Neural progenitor cell (in vitro differentiated cells): ENCODE data around the gene TMC7. TPM values are rescaled to one million over a fixed set of nuclear protein-coding genes. Genes with fewer than 3 reads are reported as not detected.
A peak's percentile ranks its signal among the peaks of the same experiment; 100 is the strongest.
"Not testable (repeated sequence)": the region's sequence is repeated elsewhere in the genome, so short reads cannot be mapped to it uniquely, and the experiment has no call there.

Experiments
- DNase-seq: peaks from one replicate; pipeline ENCODE4 v3.0.0-alpha.2; 2016; ENCODE audit warnings: low spot score
- H2AFZ ChIP-seq: fragments of 200-600 bp; sonication (generic); replicated peaks from 2 replicates; pipeline ENCODE4 v1.6.1; 2016; ENCODE audit warnings: antibody characterized with exemption
- H3F3A ChIP-seq: fragments of 200-600 bp; sonication (generic); 2 replicates; pipeline ENCODE4 v1.6.1; 2016; ENCODE audit warnings: antibody characterized with exemption, low read depth
- H3K27ac ChIP-seq: fragments of 200-600 bp; sonication (generic); 2 replicates; pipeline ENCODE4 v1.5.1; 2016; ENCODE audit warnings: mild to moderate bottlenecking
- H3K27me3 ChIP-seq: fragments of 200-600 bp; sonication (generic); 2 replicates; pipeline ENCODE4 v1.6.1; 2016; ENCODE audit warnings: mild to moderate bottlenecking, moderate library complexity
- H3K36me3 ChIP-seq: fragments of 200-600 bp; sonication (generic); 2 replicates; pipeline ENCODE4 v1.5.1; 2016
- H3K4me1 ChIP-seq: fragments of 200-600 bp; sonication (generic); 2 replicates; pipeline ENCODE4 v1.6.1; 2016; ENCODE audit warnings: mixed run types
- H3K4me2 ChIP-seq: fragments of 200-600 bp; sonication (generic); 2 replicates; pipeline ENCODE4 v1.6.1; 2016
- H3K4me3 ChIP-seq: fragments of 200-600 bp; sonication (generic); 2 replicates; pipeline ENCODE4 v1.5.1; 2016
- H3K79me2 ChIP-seq: fragments of 200-600 bp; sonication (generic); 2 replicates; pipeline ENCODE4 v1.6.1; 2016; ENCODE audit warnings: low read depth
- H3K9ac ChIP-seq: fragments of 200-600 bp; sonication (generic); 2 replicates; pipeline ENCODE4 v1.6.1; 2016
- H3K9me3 ChIP-seq: fragments of 200-600 bp; sonication (generic); 2 replicates; pipeline ENCODE4 v1.5.1; 2016; ENCODE audit warnings: low read depth
- H4K20me1 ChIP-seq: fragments of 200-600 bp; sonication (generic); 2 replicates; pipeline ENCODE4 v1.6.1; 2016; ENCODE audit warnings: low read depth
- H3K27ac Mint-ChIP-seq: 3 replicates; pipeline ENCODE4 v1.8.0; 2021; ENCODE audit warnings: mixed read lengths
- H3K27me3 Mint-ChIP-seq: 2 replicates; pipeline ENCODE4 v1.8.0; 2022; ENCODE audit warnings: low read depth, mild to moderate bottlenecking, inconsistent platforms, moderate library complexity, mixed read lengths; ENCODE audit not compliant: insufficient read depth
- H3K36me3 Mint-ChIP-seq: 3 replicates; pipeline ENCODE4 v1.8.0; 2021; ENCODE audit warnings: mixed read lengths
- H3K4me1 Mint-ChIP-seq: 3 replicates; pipeline ENCODE4 v1.8.0; 2021; ENCODE audit warnings: mixed read lengths
- H3K4me3 Mint-ChIP-seq: 3 replicates; pipeline ENCODE4 v1.8.0; 2021; ENCODE audit warnings: mild to moderate bottlenecking, moderate library complexity, mixed read lengths
- H3K9me3 Mint-ChIP-seq: 3 replicates; pipeline ENCODE4 v1.8.0; 2020; ENCODE audit warnings: mixed read lengths
- EZH2 ChIP-seq: fragments of 200-600 bp; sonication (generic); IDR thresholded peaks from 2 replicates; pipeline ENCODE4 v1.6.1; 2017; ENCODE audit warnings: antibody characterized with exemption, mild to moderate bottlenecking, moderate library complexity
- EZH2phosphoT487 ChIP-seq: fragments of 200-600 bp; sonication (generic); IDR thresholded peaks from 2 replicates; pipeline ENCODE4 v1.6.1; 2017; ENCODE audit warnings: antibody characterized with exemption
- total RNA-seq: library from RNA; depleted of rRNA; stranded (reverse); fragments of >200 nt; gene quantifications from 2 replicates; pipeline ENCODE4 v1.2.3, GENCODE V29; 2015; ENCODE audit warnings: low replicate concordance
- TF ChIP-seq, protein P1 (sequence below): fragments of 200-600 bp; sonication (generic); IDR thresholded peaks from 2 replicates; pipeline ENCODE4 v1.5.1; 2017; ENCODE audit warnings: antibody characterized with exemption, mild to moderate bottlenecking

The TMC7 gene
- total RNA-seq, 1 donor from 2014 or later, result 8.2 TPM

DNA sequence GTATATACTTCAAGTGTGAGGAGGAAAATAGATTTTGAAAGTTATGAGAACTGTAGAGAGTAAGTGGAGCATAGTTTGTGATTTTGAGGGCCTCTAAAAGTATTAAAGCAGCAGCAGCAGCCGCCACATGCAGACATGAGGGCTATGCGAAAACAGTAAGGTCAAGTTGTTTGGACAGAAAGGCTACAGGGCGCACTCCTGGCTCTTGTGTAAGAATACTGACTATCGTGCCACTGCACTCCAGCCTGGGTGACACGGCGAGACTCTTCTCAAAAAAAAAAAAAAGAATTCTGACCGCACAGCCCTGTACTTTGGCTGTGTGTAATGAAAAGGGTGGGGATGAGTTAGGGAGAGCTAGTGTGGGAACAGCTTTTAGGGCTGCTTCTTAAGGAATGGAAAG lies 10.4 kb downstream of the TMC7 start:
- not testable (repeated sequence) for H3K9ac ChIP-seq, H3K9me3 ChIP-seq, H3K27me3 Mint-ChIP-seq, H3K36me3 Mint-ChIP-seq, H3K27ac ChIP-seq, H3K4me3 Mint-ChIP-seq, H4K20me1 ChIP-seq, H3K27me3 ChIP-seq, H3K9me3 Mint-ChIP-seq, H3K4me1 Mint-ChIP-seq, H3K4me3 ChIP-seq, H3K79me2 ChIP-seq, H3K36me3 ChIP-seq, DNase-seq, H3F3A ChIP-seq, H3K4me1 ChIP-seq, H2AFZ ChIP-seq, H3K27ac Mint-ChIP-seq, H3K4me2 ChIP-seq

DNA sequence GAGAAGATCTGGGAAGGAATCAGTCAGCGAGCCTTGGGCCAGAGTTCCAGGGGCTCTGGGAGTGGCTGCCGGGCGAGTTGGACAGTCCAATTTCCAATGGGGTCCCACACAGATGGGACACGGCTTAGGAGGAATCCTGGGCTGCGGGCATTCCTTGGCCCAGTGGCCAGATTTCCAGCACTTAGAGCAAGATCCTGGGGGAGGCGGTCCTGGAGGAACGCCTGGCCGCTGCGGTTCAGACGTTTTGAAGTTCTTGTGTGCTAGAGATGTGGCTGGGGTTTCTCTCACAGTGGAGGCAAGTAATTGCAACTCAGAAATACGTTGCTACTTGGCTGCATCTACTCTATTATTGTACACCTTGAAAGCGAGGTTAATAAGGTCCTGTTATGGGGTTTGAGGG lies 11.7 kb downstream of the TMC7 start:
- H3K9me3 ChIP-seq, H3K9ac ChIP-seq, H4K20me1 ChIP-seq, H3F3A ChIP-seq, H3K36me3 Mint-ChIP-seq, H3K4me3 Mint-ChIP-seq, H3K27ac Mint-ChIP-seq, H3K79me2 ChIP-seq, H2AFZ ChIP-seq, H3K9me3 Mint-ChIP-seq, H3K36me3 ChIP-seq, H3K27me3 Mint-ChIP-seq, H3K27ac ChIP-seq, DNase-seq, H3K4me2 ChIP-seq, H3K4me1 Mint-ChIP-seq, H3K4me3 ChIP-seq, H3K27me3 ChIP-seq, H3K4me1 ChIP-seq: not testable (repeated sequence)

DNA sequence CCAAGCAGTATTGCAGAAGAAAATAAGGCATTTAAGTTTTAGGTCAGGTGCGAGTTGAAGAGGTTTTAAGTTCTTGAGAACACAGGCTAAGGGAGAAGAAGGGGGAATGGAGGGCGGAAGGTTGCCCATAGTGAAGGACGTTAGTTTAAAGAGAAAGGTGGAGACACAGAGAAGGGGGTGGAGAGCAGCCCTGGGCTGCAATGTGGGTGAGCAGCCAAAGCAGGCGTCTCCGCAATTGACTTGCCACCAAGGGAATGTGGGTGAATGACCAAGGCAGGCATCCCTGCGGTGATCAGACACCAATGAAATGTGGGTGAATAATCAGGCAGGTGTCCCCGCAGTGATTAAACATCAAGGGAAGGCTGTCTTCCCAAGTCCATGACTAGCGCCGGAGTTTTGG lies 12.8 kb downstream of the TMC7 start:
- H3K27me3 Mint-ChIP-seq, H3K27me3 ChIP-seq, H2AFZ ChIP-seq, H3K4me3 Mint-ChIP-seq, H3K36me3 ChIP-seq, H4K20me1 ChIP-seq, H3F3A ChIP-seq, H3K36me3 Mint-ChIP-seq, H3K4me2 ChIP-seq, H3K9me3 Mint-ChIP-seq, H3K9me3 ChIP-seq, H3K79me2 ChIP-seq, H3K9ac ChIP-seq, H3K4me1 Mint-ChIP-seq, H3K4me3 ChIP-seq, DNase-seq, H3K27ac ChIP-seq, H3K4me1 ChIP-seq: not testable (repeated sequence)
- H3K27ac Mint-ChIP-seq, result peak overlapping the region; percentile 47

DNA sequence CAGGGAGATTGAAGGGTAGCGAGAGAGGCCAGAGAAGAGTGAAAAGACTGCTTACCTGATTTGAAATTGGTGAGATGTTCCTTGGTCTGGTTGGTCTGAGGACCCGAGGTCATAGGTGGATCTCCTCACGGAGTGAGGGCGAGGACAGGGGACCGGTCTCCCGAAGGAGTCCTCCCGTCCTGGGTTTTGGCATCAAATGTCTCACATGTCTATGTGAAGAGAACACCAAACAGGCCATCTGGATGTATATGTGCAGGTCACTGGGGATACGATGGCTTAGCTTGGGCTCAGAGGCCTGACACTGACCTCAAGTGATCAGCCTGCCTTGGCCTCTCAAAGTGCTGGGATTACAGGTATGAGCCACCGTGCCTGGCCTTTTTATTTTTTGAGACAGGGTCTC lies 13.3 kb downstream of the TMC7 start:
- not testable (repeated sequence) for H3K27ac Mint-ChIP-seq

DNA sequence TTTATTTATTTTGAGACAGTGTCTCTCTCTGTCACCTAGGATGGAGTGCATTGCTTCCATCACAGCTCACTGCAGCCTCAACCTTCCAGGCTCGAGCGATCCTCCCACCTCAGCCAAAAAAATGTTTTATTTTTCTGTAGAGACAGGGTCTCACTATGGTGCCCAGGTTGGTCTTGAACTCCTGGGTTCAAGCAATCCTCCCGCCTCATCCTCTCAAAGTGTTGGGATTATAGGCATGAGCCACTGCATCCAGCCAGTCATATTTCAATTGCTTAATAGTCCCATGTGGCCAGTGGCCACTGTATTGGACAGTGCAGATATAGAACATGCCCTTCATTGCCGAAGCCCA lies 15.3 kb downstream of the TMC7 start:
- TF ChIP-seq EZH2phosphoT487 (no peak), EZH2 (no peak)
- TF ChIP-seq, protein P1, sequence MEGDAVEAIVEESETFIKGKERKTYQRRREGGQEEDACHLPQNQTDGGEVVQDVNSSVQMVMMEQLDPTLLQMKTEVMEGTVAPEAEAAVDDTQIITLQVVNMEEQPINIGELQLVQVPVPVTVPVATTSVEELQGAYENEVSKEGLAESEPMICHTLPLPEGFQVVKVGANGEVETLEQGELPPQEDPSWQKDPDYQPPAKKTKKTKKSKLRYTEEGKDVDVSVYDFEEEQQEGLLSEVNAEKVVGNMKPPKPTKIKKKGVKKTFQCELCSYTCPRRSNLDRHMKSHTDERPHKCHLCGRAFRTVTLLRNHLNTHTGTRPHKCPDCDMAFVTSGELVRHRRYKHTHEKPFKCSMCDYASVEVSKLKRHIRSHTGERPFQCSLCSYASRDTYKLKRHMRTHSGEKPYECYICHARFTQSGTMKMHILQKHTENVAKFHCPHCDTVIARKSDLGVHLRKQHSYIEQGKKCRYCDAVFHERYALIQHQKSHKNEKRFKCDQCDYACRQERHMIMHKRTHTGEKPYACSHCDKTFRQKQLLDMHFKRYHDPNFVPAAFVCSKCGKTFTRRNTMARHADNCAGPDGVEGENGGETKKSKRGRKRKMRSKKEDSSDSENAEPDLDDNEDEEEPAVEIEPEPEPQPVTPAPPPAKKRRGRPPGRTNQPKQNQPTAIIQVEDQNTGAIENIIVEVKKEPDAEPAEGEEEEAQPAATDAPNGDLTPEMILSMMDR, result no peak
- Mint-ChIP-seq H3K4me1 (peaks cover 11% of the 10 kb centered on the region), H3K27ac (no peak overlapping the region), H3K4me3 (no peak overlapping the region), H3K36me3 (peaks cover 4% of the 10 kb centered on the region), H3K9me3 (no peaks in the 10 kb centered on the region), H3K27me3 (no peaks in the 10 kb centered on the region)
- Histone ChIP-seq H3F3A (peaks cover 8% of the 10 kb centered on the region), H3K27ac (no peak overlapping the region), H3K9me3 (no peaks in the 10 kb centered on the region), H3K27me3 (no peaks in the 10 kb centered on the region), H3K4me2 (no peak overlapping the region), H3K36me3 (no peaks in the 10 kb centered on the region), H3K4me3 (no peak overlapping the region), H2AFZ (no peak overlapping the region), H4K20me1 (no peaks in the 10 kb centered on the region), H3K79me2 (no peaks in the 10 kb centered on the region), H3K9ac (no peak overlapping the region), H3K4me1 (peaks cover 1% of the 10 kb centered on the region)
- no peak for DNase-seq

More for the DNA sequence above, 13.3 kb downstream of the TMC7 start:
- not testable (repeated sequence) for H3K27me3 ChIP-seq, H3K9me3 ChIP-seq, H3K4me2 ChIP-seq, H3K9me3 Mint-ChIP-seq, H3K4me3 ChIP-seq, DNase-seq, H3K4me3 Mint-ChIP-seq, H3K36me3 Mint-ChIP-seq, H4K20me1 ChIP-seq, H3K9ac ChIP-seq, H3K4me1 Mint-ChIP-seq, H3K27me3 Mint-ChIP-seq, H3K27ac ChIP-seq, H3F3A ChIP-seq, H3K79me2 ChIP-seq, H2AFZ ChIP-seq, H3K36me3 ChIP-seq, H3K4me1 ChIP-seq
